SK-N-SH (cell line): Measurements from ENCODE around the gene CD300E.

Experiments
- CTCF ChIP-seq: fragments of 200-600 bp; sonication (generic); IDR thresholded peaks from 2 replicates; pipeline ENCODE4 v1.6.1; 2017; ENCODE audit warnings: antibody characterized with exemption, mild to moderate bottlenecking, moderate library complexity
- ELF1 ChIP-seq: IDR thresholded peaks from 2 replicates; pipeline ENCODE4 v1.4.0; 2012
- IRF3 ChIP-seq: fragments of 150-350 bp; IDR thresholded peaks from 2 replicates; pipeline ENCODE4 v1.6.1; 2016; ENCODE audit warnings: mild to moderate bottlenecking, low read depth, low read length
- MEF2A ChIP-seq: IDR thresholded peaks from 2 replicates; pipeline ENCODE4 v1.4.0; 2012; ENCODE audit warnings: low read depth, borderline replicate concordance
- SIN3A ChIP-seq: IDR thresholded peaks from 2 replicates; pipeline ENCODE4 v1.6.1; 2012; ENCODE audit warnings: low read depth, mild to moderate bottlenecking, low read length, moderate library complexity, borderline replicate concordance

DNA sequence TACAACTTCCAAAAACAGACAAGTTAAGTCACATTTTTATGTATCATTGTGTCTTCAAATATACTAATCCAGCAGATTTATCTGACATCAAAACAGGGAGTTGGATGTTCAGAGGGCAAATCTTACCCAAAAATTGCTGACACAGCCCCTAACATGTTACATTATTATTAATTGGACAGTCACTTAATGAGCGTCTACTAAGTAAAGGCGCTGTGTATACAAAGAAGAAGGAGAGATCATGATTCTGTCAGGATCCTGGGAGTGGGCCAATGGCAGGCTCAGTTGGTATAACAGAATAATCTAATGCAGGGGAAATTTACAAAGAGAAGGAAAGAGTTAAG lies 18.4 kb upstream of the CD300E start:
- TF ChIP-seq MEF2A = no peak
- TF ChIP-seq CTCF = no peak
- TF ChIP-seq SIN3A = no peak
- TF ChIP-seq ELF1 = no peak
- no peak for TF ChIP-seq IRF3
